Caco-2 (cell line): ENCODE data around the gene HYAL4. TPM values are rescaled to one million over a fixed set of nuclear protein-coding genes. Genes with fewer than 3 reads are reported as not detected.

Experiments used
- BruUV-seq: library from RNA; stranded (reverse); fragments of 400-500 nt; replicated peaks from 2 replicates; lab custom pipeline; 2021; lab: Mats Ljungman, UMichigan
- CTCF ChIA-PET: fragments of 300-600 bp; sonication (Branson Sonifier 250); formaldehyde crosslinking; loops from one replicate; lab custom pipeline; 2022; ENCODE audit warnings: antibody characterized with exemption; lab: Charles Lee
- POLR2A ChIA-PET: fragments of 300-600 bp; sonication (Branson Sonifier 250); formaldehyde crosslinking; loops from one replicate; lab custom pipeline; 2022; ENCODE audit warnings: antibody characterized with exemption; lab: Charles Lee
- DNase-seq, 2 experiments: peaks; one replicate each; pipeline versions ENCODE4 v3.0.0 to v3.0.0-alpha.2; 2020 to 2022
- H3K27me3 ChIP-seq: replicated peaks from 2 replicates; pipeline ENCODE4 v1.6.0; 2011; ENCODE audit warnings: low read length; ENCODE audit not compliant: control insufficient read depth, insufficient read depth
- H3K36me3 ChIP-seq: 2 replicates; pipeline ENCODE4 v1.5.1; 2011; ENCODE audit warnings: low read length; ENCODE audit not compliant: control insufficient read depth, insufficient read depth
- H3K4me1 ChIP-seq: fragments of 250-450 bp; sonication (Bioruptor Pico); 2 replicates; pipeline ENCODE4 v1.5.1; 2020; ENCODE audit warnings: mild to moderate bottlenecking
- H3K4me3 ChIP-seq: 2 replicates; pipeline ENCODE4 v1.5.1; 2011; ENCODE audit warnings: low read depth, mild to moderate bottlenecking, control low read depth, low read length
- H3K9me3 ChIP-seq: fragments of 250-450 bp; sonication (Bioruptor Pico); 2 replicates; pipeline ENCODE4 v1.5.1; 2020; ENCODE audit warnings: mild to moderate bottlenecking, moderate library complexity
- H3K27ac Mint-ChIP-seq: one replicate; pipeline ENCODE4 v1.8.0; 2022; ENCODE audit warnings: mixed read lengths; ENCODE audit not compliant: unreplicated experiment
- H3K27me3 Mint-ChIP-seq: one replicate; pipeline ENCODE4 v1.8.0; 2022; ENCODE audit warnings: mixed read lengths; ENCODE audit not compliant: insufficient read depth, unreplicated experiment
- H3K36me3 Mint-ChIP-seq: one replicate; pipeline ENCODE4 v1.8.0; 2022; ENCODE audit warnings: mild to moderate bottlenecking, mixed read lengths; ENCODE audit not compliant: insufficient read depth, unreplicated experiment
- H3K4me1 Mint-ChIP-seq: one replicate; pipeline ENCODE4 v1.8.0; 2022; ENCODE audit warnings: low read depth, mixed read lengths; ENCODE audit not compliant: unreplicated experiment
- H3K4me3 Mint-ChIP-seq: one replicate; pipeline ENCODE4 v1.8.0; 2022; ENCODE audit warnings: mild to moderate bottlenecking, moderate library complexity, mixed read lengths; ENCODE audit not compliant: unreplicated experiment
- H3K9me3 Mint-ChIP-seq: one replicate; pipeline ENCODE4 v1.8.0; 2022; ENCODE audit warnings: mixed read lengths; ENCODE audit not compliant: unreplicated experiment
- intact Hi-C: fragments of 100-400 bp; cut with micrococcal nuclease; formaldehyde crosslinking; loops from one replicate; pipeline ENCODE4 v1.10.0; 2022; ENCODE audit not compliant: unreplicated experiment
- total RNA-seq: library from RNA; stranded (reverse); gene quantifications from 2 replicates; pipeline ENCODE4 v1.2.3, GENCODE V29; 2022
- TF ChIP-seq, protein P1 (sequence below), 2 experiments: fragments of 200-600 bp in 1 of 2; IDR thresholded peaks; 1 replicate in 1 of 2; 2 replicates in 1 of 2; pipeline versions ENCODE4 v1.5.1 to v1.8.0; 2011 to 2022; ENCODE audit warnings: antibody characterized with exemption in 1 of 2, control low read depth in 1 of 2, inconsistent platforms in 1 of 2, low read depth in 1 of 2, low read length in 1 of 2, mild to moderate bottlenecking in 1 of 2, moderate library complexity in 1 of 2; ENCODE audit not compliant: insufficient read depth in 1 of 2, severe bottlenecking in 1 of 2, unreplicated experiment in 1 of 2

Gene HYAL4
- total RNA-seq, 1 experiment from 2014 or later: 0.68 TPM

DNA sequence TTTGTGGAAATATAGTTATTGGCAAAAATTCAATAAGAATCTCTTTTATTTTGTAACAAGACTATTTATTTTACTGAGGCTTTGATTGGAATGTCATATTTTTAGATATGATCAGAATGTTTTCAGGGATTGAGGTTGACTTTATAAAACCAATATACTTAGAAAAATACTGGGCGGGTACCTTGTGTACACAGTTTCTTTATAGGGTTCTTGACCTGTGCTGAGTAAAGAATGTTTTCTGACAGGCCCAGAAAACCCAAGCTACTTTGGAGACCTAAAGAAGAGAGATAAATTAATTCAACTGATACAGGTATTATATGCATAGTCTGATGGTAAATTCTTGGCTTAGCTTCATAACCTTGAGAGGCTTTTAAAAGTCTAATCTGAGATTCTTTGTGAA is 56.1 kb downstream of the HYAL4 start:
- CTCF ChIA-PET: no interaction called here

DNA sequence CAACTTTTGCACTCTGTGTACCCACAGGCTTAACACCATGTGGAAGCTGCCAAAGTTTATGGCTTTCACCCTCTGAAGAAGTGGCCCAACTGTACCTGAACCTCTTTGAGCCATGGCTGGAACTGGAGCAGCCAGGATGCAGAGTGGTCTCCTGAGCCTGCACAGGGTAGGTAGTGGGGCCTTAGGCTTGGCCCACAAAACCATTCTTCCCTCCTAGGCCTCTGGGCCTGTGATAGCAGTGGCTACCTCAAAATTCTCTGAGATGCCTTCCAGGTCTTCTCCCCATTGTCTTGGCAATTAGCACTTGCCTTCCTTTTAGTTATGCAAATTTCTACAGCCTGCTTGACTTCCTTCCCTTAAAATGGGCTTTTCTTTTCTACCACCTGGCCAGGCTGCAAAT is 60.7 kb downstream of the HYAL4 start:
- TF ChIP-seq, protein P1, sequence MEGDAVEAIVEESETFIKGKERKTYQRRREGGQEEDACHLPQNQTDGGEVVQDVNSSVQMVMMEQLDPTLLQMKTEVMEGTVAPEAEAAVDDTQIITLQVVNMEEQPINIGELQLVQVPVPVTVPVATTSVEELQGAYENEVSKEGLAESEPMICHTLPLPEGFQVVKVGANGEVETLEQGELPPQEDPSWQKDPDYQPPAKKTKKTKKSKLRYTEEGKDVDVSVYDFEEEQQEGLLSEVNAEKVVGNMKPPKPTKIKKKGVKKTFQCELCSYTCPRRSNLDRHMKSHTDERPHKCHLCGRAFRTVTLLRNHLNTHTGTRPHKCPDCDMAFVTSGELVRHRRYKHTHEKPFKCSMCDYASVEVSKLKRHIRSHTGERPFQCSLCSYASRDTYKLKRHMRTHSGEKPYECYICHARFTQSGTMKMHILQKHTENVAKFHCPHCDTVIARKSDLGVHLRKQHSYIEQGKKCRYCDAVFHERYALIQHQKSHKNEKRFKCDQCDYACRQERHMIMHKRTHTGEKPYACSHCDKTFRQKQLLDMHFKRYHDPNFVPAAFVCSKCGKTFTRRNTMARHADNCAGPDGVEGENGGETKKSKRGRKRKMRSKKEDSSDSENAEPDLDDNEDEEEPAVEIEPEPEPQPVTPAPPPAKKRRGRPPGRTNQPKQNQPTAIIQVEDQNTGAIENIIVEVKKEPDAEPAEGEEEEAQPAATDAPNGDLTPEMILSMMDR (IDR thresholded peaks at IDR 0.05; ENCODE audit: insufficient read depth in 1 of 2, low read depth in 1 of 2, low read length in 1 of 2, severe bottlenecking in 1 of 2, unreplicated experiment in 1 of 2): no peak
- peaks cover 13% of the 10 kb centered on the region for H3K4me1 Mint-ChIP-seq
- no TSS peak for BruUV-seq

More for the DNA sequence above, 56.1 kb downstream of the HYAL4 start:
- no peak overlapping the region for H3K4me3 ChIP-seq
- intact Hi-C loops: no loop called here
- no peaks in the 10 kb centered on the region for H3K27me3 ChIP-seq
- POLR2A ChIA-PET: no interaction called here
- peaks cover 13% of the 10 kb centered on the region for H3K4me1 Mint-ChIP-seq
- no peak overlapping the region for H3K27ac Mint-ChIP-seq
- H3K4me1 ChIP-seq: peaks cover 14% of the 10 kb centered on the region
- H3K4me3 Mint-ChIP-seq: no peak overlapping the region
- H3K9me3 ChIP-seq: peaks cover 3% of the 10 kb centered on the region; the same call in 1 of the 2 replicates
- no TSS peak for BruUV-seq
- H3K36me3 ChIP-seq: no peaks in the 10 kb centered on the region
- no peaks in the 10 kb centered on the region for H3K36me3 Mint-ChIP-seq
- DNase-seq: no peak
- TF ChIP-seq, protein P1 (IDR thresholded peaks at IDR 0.05; ENCODE audit: insufficient read depth in 1 of 2, low read depth in 1 of 2, low read length in 1 of 2, severe bottlenecking in 1 of 2, unreplicated experiment in 1 of 2): no peak
- H3K27me3 Mint-ChIP-seq: no peaks in the 10 kb centered on the region
- H3K9me3 Mint-ChIP-seq: peaks cover 47% of the 10 kb centered on the region

DNA sequence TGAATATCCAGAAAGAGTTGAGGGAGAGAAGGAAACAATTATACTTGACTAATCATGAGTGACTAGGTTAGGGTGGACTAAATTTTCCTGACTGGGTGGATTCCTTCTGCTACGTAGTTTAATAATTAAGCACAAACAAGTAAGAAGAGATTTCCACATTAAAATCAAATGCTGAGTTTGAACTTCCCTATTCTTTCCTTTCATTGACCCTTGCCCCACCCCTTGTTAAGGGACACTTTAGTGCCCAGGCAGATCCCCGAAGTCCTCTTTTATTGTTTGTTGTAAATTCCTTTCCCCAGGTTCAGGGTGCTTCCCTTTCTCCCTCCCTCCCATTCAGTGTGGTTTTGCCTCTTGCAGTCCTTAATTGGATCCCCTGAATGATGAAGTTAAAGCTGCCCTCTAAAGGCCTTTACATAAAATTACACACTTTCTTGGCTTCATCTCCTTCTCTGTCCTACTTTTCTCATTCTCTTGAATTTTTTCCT is 71.3 kb downstream of the HYAL4 start:
- BruUV-seq: no TSS peak
- Histone ChIP-seq H3K27me3 (no peaks in the 10 kb centered on the region), H3K9me3 (no peaks in the 10 kb centered on the region), H3K4me1 (peaks cover 11% of the 10 kb centered on the region), H3K36me3 (no peaks in the 10 kb centered on the region), H3K4me3 (no peak overlapping the region)
- Mint-ChIP-seq H3K36me3 (no peaks in the 10 kb centered on the region), H3K4me1 (peaks cover 14% of the 10 kb centered on the region), H3K9me3 (no peaks in the 10 kb centered on the region), H3K4me3 (peak overlapping the region; percentile 20), H3K27ac (peak overlapping the region; percentile 68), H3K27me3 (no peaks in the 10 kb centered on the region)
- ChIA-PET CTCF (no interaction called here), POLR2A (no interaction called here)
- TF ChIP-seq, protein P1 (IDR thresholded peaks at IDR 0.05; ENCODE audit: insufficient read depth in 1 of 2, low read depth in 1 of 2, low read length in 1 of 2, severe bottlenecking in 1 of 2, unreplicated experiment in 1 of 2): peak; percentile 50 to 59
- intact Hi-C loops: loop anchor here (1.0 to 5.0 kb wide), 5 partner anchors 43 to 281 kb away; partner anchors contain the start of gene WASL
- peak; percentile 55 to 72 for DNase-seq

More for the DNA sequence above, 60.7 kb downstream of the HYAL4 start:
- POLR2A ChIA-PET: no interaction called here
- Histone ChIP-seq H3K4me3 (no peak overlapping the region), H3K9me3 (peaks cover 1% of the 10 kb centered on the region; the same call in 1 of the 2 replicates), H3K36me3 (no peaks in the 10 kb centered on the region), H3K4me1 (peaks cover 14% of the 10 kb centered on the region), H3K27me3 (no peaks in the 10 kb centered on the region)
- intact Hi-C loops: no loop called here
- no peak overlapping the region for H3K27ac Mint-ChIP-seq
- H3K27me3 Mint-ChIP-seq: no peaks in the 10 kb centered on the region
- no peak for DNase-seq
- H3K4me3 Mint-ChIP-seq: no peak overlapping the region
- H3K9me3 Mint-ChIP-seq: peaks cover 45% of the 10 kb centered on the region
- CTCF ChIA-PET: no interaction called here
- H3K36me3 Mint-ChIP-seq: no peaks in the 10 kb centered on the region
